ENCODE data around the gene CD68.

DNA sequence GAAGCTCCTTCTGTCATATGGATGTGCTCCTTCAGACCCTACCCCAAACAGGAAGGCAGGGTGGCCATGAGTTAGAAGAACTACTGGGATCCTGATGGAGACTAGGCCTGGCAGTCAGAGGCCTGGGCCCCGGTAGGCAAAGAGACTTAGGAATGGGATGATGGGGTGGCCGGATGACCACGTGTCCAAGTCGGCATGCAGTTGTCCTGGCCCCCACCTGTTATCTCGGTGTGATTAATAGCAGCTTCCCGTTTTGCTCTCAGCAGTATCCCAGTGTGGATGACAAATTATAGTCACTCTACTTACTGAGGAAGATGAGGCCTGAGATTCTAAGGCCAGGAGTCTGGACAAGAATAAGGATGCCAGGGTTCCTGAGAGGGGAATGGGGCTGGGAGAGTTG, 29.1 kb upstream of the CD68 start:
- TF ChIP-seq, protein P1, sequence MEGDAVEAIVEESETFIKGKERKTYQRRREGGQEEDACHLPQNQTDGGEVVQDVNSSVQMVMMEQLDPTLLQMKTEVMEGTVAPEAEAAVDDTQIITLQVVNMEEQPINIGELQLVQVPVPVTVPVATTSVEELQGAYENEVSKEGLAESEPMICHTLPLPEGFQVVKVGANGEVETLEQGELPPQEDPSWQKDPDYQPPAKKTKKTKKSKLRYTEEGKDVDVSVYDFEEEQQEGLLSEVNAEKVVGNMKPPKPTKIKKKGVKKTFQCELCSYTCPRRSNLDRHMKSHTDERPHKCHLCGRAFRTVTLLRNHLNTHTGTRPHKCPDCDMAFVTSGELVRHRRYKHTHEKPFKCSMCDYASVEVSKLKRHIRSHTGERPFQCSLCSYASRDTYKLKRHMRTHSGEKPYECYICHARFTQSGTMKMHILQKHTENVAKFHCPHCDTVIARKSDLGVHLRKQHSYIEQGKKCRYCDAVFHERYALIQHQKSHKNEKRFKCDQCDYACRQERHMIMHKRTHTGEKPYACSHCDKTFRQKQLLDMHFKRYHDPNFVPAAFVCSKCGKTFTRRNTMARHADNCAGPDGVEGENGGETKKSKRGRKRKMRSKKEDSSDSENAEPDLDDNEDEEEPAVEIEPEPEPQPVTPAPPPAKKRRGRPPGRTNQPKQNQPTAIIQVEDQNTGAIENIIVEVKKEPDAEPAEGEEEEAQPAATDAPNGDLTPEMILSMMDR (conservative IDR thresholded peaks at IDR 0.05; ENCODE audit: low read depth, low read length): no peak
- no peak for TF ChIP-seq EZH2 (IDR thresholded peaks at IDR 0.05; ENCODE audit: low read length, unreplicated experiment)
